GDM1 (cell line): ENCODE measurements around the gene TRIO.
"Not testable (repeated sequence)": the region's sequence is repeated elsewhere in the genome, so short reads cannot be mapped to it uniquely, and the experiment has no call there.

ENCODE experiments used
- DNase-seq: peaks from one replicate; lab custom pipeline; 2025; lab: John Stamatoyannopoulos, UW

Gene TRIO

GRCh38 chr5:14415024-14415697 lies 272.0 kb downstream of the TRIO start:
- no peak for DNase-seq

GRCh38 chr5:14415698-14416074 lies 272.5 kb downstream of the TRIO start:
- no peak for DNase-seq

- DNase-seq: no peak
These were observed 273.6 kb downstream of the TRIO start for GRCh38 chr5:14416621-14417275.

- DNase-seq: no peak
These were observed 274.2 kb downstream of the TRIO start for GRCh38 chr5:14417276-14417730.

- DNase-seq: no peak
These were observed 274.9 kb downstream of the TRIO start for GRCh38 chr5:14417792-14418765.

GRCh38 chr5:14419686-14420085 lies 276.5 kb downstream of the TRIO start:
- DNase-seq: no peak

- DNase-seq: no peak
These were observed 277.1 kb downstream of the TRIO start for GRCh38 chr5:14420101-14420811.

- no peak for DNase-seq
These were observed 278.7 kb downstream of the TRIO start for GRCh38 chr5:14421851-14422250.

- DNase-seq: no peak
These were observed 281.0 kb downstream of the TRIO start for GRCh38 chr5:14424011-14424685.

- DNase-seq: no peak
These were observed 282.4 kb downstream of the TRIO start for GRCh38 chr5:14425559-14425958.

GRCh38 chr5:14426521-14426920 lies 283.4 kb downstream of the TRIO start:
- no peak for DNase-seq

- DNase-seq: no peak
These were observed 285.4 kb downstream of the TRIO start for GRCh38 chr5:14428302-14429081.

- no peak for DNase-seq
These were observed 286.2 kb downstream of the TRIO start for GRCh38 chr5:14429101-14430050.

GRCh38 chr5:14431534-14431933 lies 288.4 kb downstream of the TRIO start:
- DNase-seq: no peak

GRCh38 chr5:14432931-14433589 lies 289.9 kb downstream of the TRIO start:
- no peak for DNase-seq

- no peak for DNase-seq
These were observed 292.3 kb downstream of the TRIO start for GRCh38 chr5:14435481-14435880.

GRCh38 chr5:14436122-14436521 lies 293.0 kb downstream of the TRIO start:
- DNase-seq: not testable (repeated sequence)

GRCh38 chr5:14436801-14437542 lies 293.8 kb downstream of the TRIO start:
- no peak for DNase-seq
